HepG2 (cell line): Measurements from ENCODE around the gene TNFAIP3. TPM values are rescaled to one million over a fixed set of nuclear protein-coding genes. Genes with fewer than 3 reads are reported as not detected.

Source experiments
- CAMTA2 ChIP-seq: sonication (generic); formaldehyde crosslinking; IDR thresholded peaks from 2 replicates; pipeline ENCODE4 v1.4.0; 2020; ENCODE audit warnings: mild to moderate bottlenecking, missing genetic modification reagents, borderline replicate concordance
- DNMT3B ChIP-seq: conservative IDR thresholded peaks from 2 replicates; pipeline ENCODE4 v1.6.1; 2016; ENCODE audit warnings: missing biosample characterization, control low read depth
- FOXK1 ChIP-seq: sonication (generic); formaldehyde crosslinking; IDR thresholded peaks from 2 replicates; pipeline ENCODE4 v1.4.0; 2020; ENCODE audit warnings: low read depth, missing genetic modification reagents, borderline replicate concordance
- GPN1 ChIP-seq: sonication (generic); formaldehyde crosslinking; IDR thresholded peaks from 2 replicates; pipeline ENCODE4 v1.5.1; 2020; ENCODE audit warnings: missing genetic modification reagents, borderline replicate concordance
- HHEX ChIP-seq: IDR thresholded peaks from 2 replicates; pipeline ENCODE4 v1.6.1; 2016; ENCODE audit warnings: control low read depth
- KDM4B ChIP-seq: sonication (generic); formaldehyde crosslinking; IDR thresholded peaks from 2 replicates; pipeline ENCODE4 v1.4.0; 2020; ENCODE audit warnings: missing genetic modification reagents
- NRL ChIP-seq: sonication (generic); formaldehyde crosslinking; IDR thresholded peaks from 2 replicates; pipeline ENCODE4 v1.5.0; 2020; ENCODE audit warnings: missing genetic modification reagents, mild to moderate bottlenecking, moderate library complexity, borderline replicate concordance
- RXRB ChIP-seq: IDR thresholded peaks from 2 replicates; pipeline ENCODE4 v1.6.1; 2016; ENCODE audit warnings: borderline replicate concordance, missing genetic modification reagents, missing compliant biosample characterization
- TBX3 ChIP-seq: fragments of 450-650 bp; IDR thresholded peaks from 2 replicates; pipeline ENCODE4 v1.6.1; 2017; ENCODE audit warnings: antibody characterized with exemption, mild to moderate bottlenecking, inconsistent platforms, borderline replicate concordance
- TFDP1 ChIP-seq: IDR thresholded peaks from 2 replicates; pipeline ENCODE4 v1.6.1; 2016; ENCODE audit warnings: missing compliant biosample characterization, missing genetic modification reagents, borderline replicate concordance
- ZGPAT ChIP-seq: IDR thresholded peaks from 2 replicates; pipeline ENCODE4 v1.6.1; 2016; ENCODE audit warnings: mild to moderate bottlenecking
- ZIK1 ChIP-seq: sonication (generic); formaldehyde crosslinking; IDR thresholded peaks from 2 replicates; pipeline ENCODE4 v1.5.0; 2020; ENCODE audit warnings: mild to moderate bottlenecking, low read depth, missing genetic modification reagents, borderline replicate concordance
- ZNF143 ChIP-seq: sonication (generic); formaldehyde crosslinking; IDR thresholded peaks from 2 replicates; pipeline ENCODE4 v1.4.0; 2020; ENCODE audit warnings: missing genetic modification reagents
- ZNF263 ChIP-seq: sonication (generic); formaldehyde crosslinking; IDR thresholded peaks from 2 replicates; pipeline ENCODE4 v1.4.0; 2020; ENCODE audit warnings: missing genetic modification reagents
- ZNF460 ChIP-seq: sonication (generic); formaldehyde crosslinking; IDR thresholded peaks from 2 replicates; pipeline ENCODE4 v1.5.1; 2020; ENCODE audit warnings: missing genetic modification reagents, mild to moderate bottlenecking, borderline replicate concordance
- polyA plus RNA-seq, 8 experiments: library from polyadenylated mRNA; depleted of rRNA in 3 of 8; stranded (reverse) in 7 of 8; unstranded in 1 of 8; fragments of >200 nt; fragmentation: Illumina TruSeq in 4 of 8; extraction: Trizol in 4 of 8; gene quantifications; 2 replicates each; pipeline versions ENCODE4 v1.2.1 to v1.2.3, GENCODE V29; 2011 to 2016; ENCODE audit warnings: low read depth in 4 of 8, missing spikeins in 1 of 8, mixed read lengths in 1 of 8; ENCODE audit not compliant: insufficient read depth in 1 of 8
- total RNA-seq, 5 experiments: library from RNA; depleted of rRNA; stranded (reverse); fragments of >200 nt; fragmentation: Illumina TruSeq; extraction: Trizol; gene quantifications; 2 replicates each; pipeline ENCODE4 v1.2.3, GENCODE V29; 2016; ENCODE audit warnings: low read depth in 1 of 5
- TF ChIP-seq, protein P1 (sequence below): sonication (generic); formaldehyde crosslinking; IDR thresholded peaks from 2 replicates; pipeline ENCODE4 v1.5.1; 2020; ENCODE audit warnings: missing genetic modification reagents, mild to moderate bottlenecking, borderline replicate concordance
- TF ChIP-seq, protein P2 (sequence below): sonication (generic); formaldehyde crosslinking; IDR thresholded peaks from 2 replicates; pipeline ENCODE4 v1.9.0; 2021; ENCODE audit warnings: missing genetic modification reagents, borderline replicate concordance

The TNFAIP3 gene
- total and polyA plus RNA-seq, 2 of the 13 experiments (the other 11 are each of a cell fraction or from before 2014, with no cell fraction given): 28.2 to 47.1 TPM

GRCh38 chr6:137866914-137867684 lies at the start of gene TNFAIP3 (continued):
- no peak; the same call in 1 of the 2 replicates for TF ChIP-seq FOXK1 (CRISPR knock-in tag)
- TF ChIP-seq ZIK1 (CRISPR knock-in tag): peak; percentile 30; the same call in 1 of the 2 replicates
- no peak for TF ChIP-seq DNMT3B (CRISPR knock-in tag)
- TF ChIP-seq GPN1 (CRISPR knock-in tag): no peak
- TF ChIP-seq HHEX: no peak
- 0 out of 2 replicates have a peak, but pooled peaks have one; percentile 64 for TF ChIP-seq ZNF263 (CRISPR knock-in tag)
- TF ChIP-seq, protein P1, sequence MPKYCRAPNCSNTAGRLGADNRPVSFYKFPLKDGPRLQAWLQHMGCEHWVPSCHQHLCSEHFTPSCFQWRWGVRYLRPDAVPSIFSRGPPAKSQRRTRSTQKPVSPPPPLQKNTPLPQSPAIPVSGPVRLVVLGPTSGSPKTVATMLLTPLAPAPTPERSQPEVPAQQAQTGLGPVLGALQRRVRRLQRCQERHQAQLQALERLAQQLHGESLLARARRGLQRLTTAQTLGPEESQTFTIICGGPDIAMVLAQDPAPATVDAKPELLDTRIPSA (CRISPR knock-in tag): peak; percentile 97
- TF ChIP-seq RXRB (CRISPR knock-in tag): peak; percentile 72
- no peak for TF ChIP-seq KDM4B (CRISPR knock-in tag)
- TF ChIP-seq, protein P2, sequence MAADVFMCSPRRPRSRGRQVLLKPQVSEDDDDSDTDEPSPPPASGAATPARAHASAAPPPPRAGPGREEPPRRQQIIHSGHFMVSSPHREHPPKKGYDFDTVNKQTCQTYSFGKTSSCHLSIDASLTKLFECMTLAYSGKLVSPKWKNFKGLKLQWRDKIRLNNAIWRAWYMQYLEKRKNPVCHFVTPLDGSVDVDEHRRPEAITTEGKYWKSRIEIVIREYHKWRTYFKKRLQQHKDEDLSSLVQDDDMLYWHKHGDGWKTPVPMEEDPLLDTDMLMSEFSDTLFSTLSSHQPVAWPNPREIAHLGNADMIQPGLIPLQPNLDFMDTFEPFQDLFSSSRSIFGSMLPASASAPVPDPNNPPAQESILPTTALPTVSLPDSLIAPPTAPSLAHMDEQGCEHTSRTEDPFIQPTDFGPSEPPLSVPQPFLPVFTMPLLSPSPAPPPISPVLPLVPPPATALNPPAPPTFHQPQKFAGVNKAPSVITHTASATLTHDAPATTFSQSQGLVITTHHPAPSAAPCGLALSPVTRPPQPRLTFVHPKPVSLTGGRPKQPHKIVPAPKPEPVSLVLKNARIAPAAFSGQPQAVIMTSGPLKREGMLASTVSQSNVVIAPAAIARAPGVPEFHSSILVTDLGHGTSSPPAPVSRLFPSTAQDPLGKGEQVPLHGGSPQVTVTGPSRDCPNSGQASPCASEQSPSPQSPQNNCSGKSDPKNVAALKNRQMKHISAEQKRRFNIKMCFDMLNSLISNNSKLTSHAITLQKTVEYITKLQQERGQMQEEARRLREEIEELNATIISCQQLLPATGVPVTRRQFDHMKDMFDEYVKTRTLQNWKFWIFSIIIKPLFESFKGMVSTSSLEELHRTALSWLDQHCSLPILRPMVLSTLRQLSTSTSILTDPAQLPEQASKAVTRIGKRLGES: no peak
- peak; percentile 95; the same call in 1 of the 2 replicates for TF ChIP-seq CAMTA2 (CRISPR knock-in tag)
- TF ChIP-seq ZNF143 (CRISPR knock-in tag): no peak
- peak; percentile 7; the same call in 1 of the 2 replicates for TF ChIP-seq TFDP1
- peak; percentile 70; the same call in 1 of the 2 replicates for TF ChIP-seq TBX3
- no peak for TF ChIP-seq ZNF460 (CRISPR knock-in tag)
- TF ChIP-seq NRL (CRISPR knock-in tag): peak; percentile 91
- TF ChIP-seq ZGPAT (CRISPR knock-in tag): peak; percentile 89
